Measurements from ENCODE around the gene TSPO. TPM values are rescaled to one million over a fixed set of nuclear protein-coding genes. Genes with fewer than 3 reads are reported as not detected.

The TSPO gene
- total RNA-seq, 1 donor from 2014 or later: 38.9 TPM

- peaks cover 10% of the 10 kb centered on the region for H3K27me3 Mint-ChIP-seq (ENCODE audit: unreplicated experiment)
- no peaks in the 10 kb centered on the region for H3K4me1 Mint-ChIP-seq (ENCODE audit: unreplicated experiment)
- no peak overlapping the region for H3K4me3 Mint-ChIP-seq (ENCODE audit: unreplicated experiment)
- no peak for TF ChIP-seq CTCF (IDR thresholded peaks at IDR 0.05; ENCODE audit: unreplicated experiment)
- DNase-seq (ENCODE audit: low spot score): no peak
- no peak overlapping the region for H3K27ac Mint-ChIP-seq (ENCODE audit: unreplicated experiment)
- no peaks in the 10 kb centered on the region for H3K9me3 Mint-ChIP-seq (ENCODE audit: unreplicated experiment)
- H3K36me3 Mint-ChIP-seq (ENCODE audit: low read depth, unreplicated experiment): peaks cover 5% of the 10 kb centered on the region
Measured at GRCh38 chr22:43211941-43212433, 60.6 kb downstream of the TSPO start.

GRCh38 chr22:43212434-43212952 lies 61.1 kb downstream of the TSPO start:
- peaks cover 10% of the 10 kb centered on the region for H3K36me3 Mint-ChIP-seq (ENCODE audit: low read depth, unreplicated experiment)
- peaks cover 14% of the 10 kb centered on the region for H3K27me3 Mint-ChIP-seq (ENCODE audit: unreplicated experiment)
- H3K9me3 Mint-ChIP-seq (ENCODE audit: unreplicated experiment): no peaks in the 10 kb centered on the region
- no peak for TF ChIP-seq CTCF (IDR thresholded peaks at IDR 0.05; ENCODE audit: unreplicated experiment)
- H3K4me1 Mint-ChIP-seq (ENCODE audit: unreplicated experiment): no peaks in the 10 kb centered on the region
- H3K27ac Mint-ChIP-seq (ENCODE audit: unreplicated experiment): no peak overlapping the region
- H3K4me3 Mint-ChIP-seq (ENCODE audit: unreplicated experiment): no peak overlapping the region
- no peak for DNase-seq (ENCODE audit: low spot score)

Other genes with a start within 250 kb of the TSPO start
- 93.7 TPM for gene PACSIN2, start 136.4 kb upstream of the TSPO start, total RNA-seq (ENCODE audit: unreplicated experiment)
- gene TTLL1, start 62.2 kb upstream of the TSPO start, total RNA-seq (ENCODE audit: unreplicated experiment): 13.0 TPM
- 0.97 TPM for gene BIK, start 40.8 kb upstream of the TSPO start, total RNA-seq (ENCODE audit: unreplicated experiment)
- 10.3 TPM for gene MCAT, start 8.2 kb upstream of the TSPO start, total RNA-seq (ENCODE audit: unreplicated experiment)
- 15.1 TPM for gene TTLL12, start 35.6 kb downstream of the TSPO start, total RNA-seq (ENCODE audit: unreplicated experiment)
- 54.7 TPM for gene SCUBE1, start 191.8 kb downstream of the TSPO start, total RNA-seq (ENCODE audit: unreplicated experiment)

Measured in endothelial cell (in vitro differentiated cells).